Stimulated activated effector memory CD8-positive, alpha-beta T cell treated with anti-CD3 and anti-CD28 coated beads, Interleukin-12 subunit alpha, Interleukin-12 subunit beta, amount 100 ng/mL, for 72 hours (primary cell): ENCODE results near the gene SULT1A3.
"Not testable (repeated sequence)": the region's sequence is repeated elsewhere in the genome, so short reads cannot be mapped to it uniquely, and the experiment has no call there.

Experiments
- ATAC-seq: fragments of 150-1000 bp; cut with Tn5 transposase; 2 replicates; pipeline ENCODE4 v1.10.0; 2021
- DNase-seq, 2 donors: peaks; one replicate each; pipeline ENCODE4 v3.0.0; 2021 to 2022; ENCODE audit warnings: low spot score in 2 of 2
- H3K27ac Mint-ChIP-seq: one replicate; pipeline ENCODE4 v1.8.0; 2022; ENCODE audit warnings: mild to moderate bottlenecking, mixed read lengths
- H3K36me3 Mint-ChIP-seq: one replicate; pipeline ENCODE4 v1.8.0; 2022; ENCODE audit warnings: mild to moderate bottlenecking, mixed read lengths
- H3K4me1 Mint-ChIP-seq: one replicate; pipeline ENCODE4 v1.8.0; 2022; ENCODE audit warnings: mixed read lengths
- H3K4me3 Mint-ChIP-seq: one replicate; pipeline ENCODE4 v1.8.0; 2022; ENCODE audit warnings: mild to moderate bottlenecking, mixed read lengths
- H3K9me3 Mint-ChIP-seq: one replicate; pipeline ENCODE4 v1.8.0; 2022; ENCODE audit warnings: mixed read lengths

The SULT1A3 gene

GRCh38 chr16:30199049-30199448 lies at the start of gene SULT1A3:
Gene SULT1A3, plus strand, starts transcription at chr16:30199255. Its CDS starts 1,474 bp downstream, at chr16:30200729.
- H3K4me1 Mint-ChIP-seq, H3K9me3 Mint-ChIP-seq, H3K27ac Mint-ChIP-seq, DNase-seq, H3K36me3 Mint-ChIP-seq, H3K4me3 Mint-ChIP-seq, ATAC-seq: not testable (repeated sequence)

DNA sequence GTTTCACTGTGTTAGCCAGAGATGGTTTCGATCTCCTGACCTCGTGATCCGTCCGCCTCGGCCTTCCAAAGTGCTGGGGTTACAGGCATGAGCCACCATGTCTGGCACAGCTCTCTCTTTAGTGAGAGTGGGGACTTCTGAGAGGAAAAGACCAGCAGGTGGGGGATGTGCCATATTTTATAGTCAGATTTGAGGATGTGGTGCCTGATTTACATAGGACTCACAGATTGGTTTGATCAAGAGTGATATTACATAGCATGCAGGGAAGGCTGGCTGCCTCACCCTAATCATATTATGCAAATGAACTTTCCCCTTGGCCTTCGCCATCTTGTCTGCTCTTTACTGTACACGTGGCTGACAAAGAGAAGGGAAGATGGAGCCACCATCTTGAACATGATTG lies 48.0 kb upstream of the SULT1A3 start:
- no peaks in the 10 kb centered on the region for H3K4me1 Mint-ChIP-seq
- H3K36me3 Mint-ChIP-seq = no peaks in the 10 kb centered on the region
- DNase-seq (no peak), ATAC-seq (no peak)
- no peak overlapping the region for H3K4me3 Mint-ChIP-seq
- H3K27ac Mint-ChIP-seq = no peak overlapping the region
- peaks cover 6% of the 10 kb centered on the region for H3K9me3 Mint-ChIP-seq

GRCh38 chr16:30152517-30152916 lies 46.5 kb upstream of the SULT1A3 start:
- no peak overlapping the region for H3K4me3 Mint-ChIP-seq
- no peaks in the 10 kb centered on the region for H3K36me3 Mint-ChIP-seq
- no peak for DNase-seq
- H3K27ac Mint-ChIP-seq = no peak overlapping the region
- no peaks in the 10 kb centered on the region for H3K4me1 Mint-ChIP-seq
- no peak for ATAC-seq
- H3K9me3 Mint-ChIP-seq = peaks cover 6% of the 10 kb centered on the region

GRCh38 chr16:30155188-30155587 lies 43.9 kb upstream of the SULT1A3 start:
- Mint-ChIP-seq H3K9me3 (no peaks in the 10 kb centered on the region), H3K4me1 (no peaks in the 10 kb centered on the region), H3K4me3 (no peak overlapping the region), H3K27ac (no peak overlapping the region), H3K36me3 (no peaks in the 10 kb centered on the region)
- ATAC-seq (no peak), DNase-seq (no peak)

GRCh38 chr16:30157214-30157613 lies 41.8 kb upstream of the SULT1A3 start:
- H3K4me3 Mint-ChIP-seq = no peak overlapping the region
- DNase-seq = no peak
- no peak overlapping the region for H3K27ac Mint-ChIP-seq
- H3K4me1 Mint-ChIP-seq = no peaks in the 10 kb centered on the region
- no peaks in the 10 kb centered on the region for H3K9me3 Mint-ChIP-seq
- ATAC-seq = no peak
- no peaks in the 10 kb centered on the region for H3K36me3 Mint-ChIP-seq

DNA sequence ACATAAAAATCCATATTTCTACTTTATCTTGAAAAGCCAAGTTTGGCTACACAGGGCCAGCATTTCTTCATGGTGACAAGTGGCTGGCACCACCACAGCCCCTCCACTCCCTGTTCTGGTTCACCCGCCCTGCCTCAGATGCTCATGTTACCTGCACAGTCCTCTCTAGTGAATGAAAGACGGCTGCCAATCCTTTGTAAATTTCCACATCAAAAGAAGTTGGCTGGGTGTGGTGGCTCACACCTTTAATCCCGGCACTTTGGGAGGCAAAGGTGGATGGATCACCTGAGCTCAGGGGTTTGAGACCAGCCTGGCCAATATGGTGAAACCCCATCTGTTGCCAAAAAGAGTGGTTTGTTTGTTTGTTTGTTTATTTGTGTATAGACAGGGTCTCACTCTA lies 35.5 kb upstream of the SULT1A3 start:
- no peak for ATAC-seq
- DNase-seq = no peak
- H3K27ac Mint-ChIP-seq = no peak overlapping the region

GRCh38 chr16:30166202-30166902 lies 32.7 kb upstream of the SULT1A3 start:
- Mint-ChIP-seq H3K27ac (peak overlapping the region; percentile 29), H3K4me3 (no peak overlapping the region), H3K36me3 (no peaks in the 10 kb centered on the region), H3K4me1 (peaks cover 20% of the 10 kb centered on the region), H3K9me3 (no peaks in the 10 kb centered on the region)
- ATAC-seq (peak; percentile 65), DNase-seq (no peak)

More for the DNA sequence above, 35.5 kb upstream of the SULT1A3 start:
- H3K9me3 Mint-ChIP-seq = no peaks in the 10 kb centered on the region
- peaks cover 20% of the 10 kb centered on the region for H3K4me1 Mint-ChIP-seq
- H3K36me3 Mint-ChIP-seq = no peaks in the 10 kb centered on the region
- H3K4me3 Mint-ChIP-seq = no peak overlapping the region

DNA sequence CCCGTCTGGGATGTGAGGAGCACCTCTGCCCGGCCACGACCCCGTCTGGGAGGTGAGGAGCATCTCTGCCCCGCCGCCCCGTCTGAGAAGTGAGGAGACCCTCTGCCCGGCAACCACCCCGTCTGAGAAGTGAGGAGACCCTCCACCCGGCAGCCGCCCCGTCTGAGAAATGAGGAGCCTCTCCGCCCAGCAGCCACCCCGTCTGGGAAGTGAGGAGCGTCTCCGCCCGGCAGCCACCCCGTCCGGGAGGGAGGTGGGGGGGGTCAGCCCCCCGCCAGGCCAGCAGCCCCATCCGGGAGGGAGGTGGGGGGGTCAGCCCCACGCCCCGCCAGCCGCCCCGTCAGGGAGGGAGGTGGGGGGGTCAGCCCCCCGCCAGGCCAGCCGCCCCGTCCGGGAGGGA lies 30.3 kb upstream of the SULT1A3 start:
- H3K4me1 Mint-ChIP-seq = peaks cover 20% of the 10 kb centered on the region
- not testable (repeated sequence) for ATAC-seq, H3K27ac Mint-ChIP-seq, H3K9me3 Mint-ChIP-seq, DNase-seq, H3K36me3 Mint-ChIP-seq, H3K4me3 Mint-ChIP-seq

- not testable (repeated sequence) for H3K4me3 Mint-ChIP-seq, H3K27ac Mint-ChIP-seq, H3K9me3 Mint-ChIP-seq, H3K36me3 Mint-ChIP-seq, DNase-seq, ATAC-seq
- H3K4me1 Mint-ChIP-seq = peaks cover 20% of the 10 kb centered on the region
These were observed 29.6 kb upstream of the SULT1A3 start for GRCh38 chr16:30169416-30169815.

- not testable (repeated sequence) for DNase-seq, ATAC-seq, H3K4me3 Mint-ChIP-seq, H3K36me3 Mint-ChIP-seq, H3K27ac Mint-ChIP-seq, H3K9me3 Mint-ChIP-seq
- H3K4me1 Mint-ChIP-seq = peaks cover 14% of the 10 kb centered on the region
These were observed 28.9 kb upstream of the SULT1A3 start for GRCh38 chr16:30170145-30170544.

GRCh38 chr16:30173054-30173453 lies 26.0 kb upstream of the SULT1A3 start:
- no peaks in the 10 kb centered on the region for H3K9me3 Mint-ChIP-seq
- no peaks in the 10 kb centered on the region for H3K36me3 Mint-ChIP-seq
- H3K4me1 Mint-ChIP-seq = no peaks in the 10 kb centered on the region
- no peak overlapping the region for H3K4me3 Mint-ChIP-seq
- H3K27ac Mint-ChIP-seq = no peak overlapping the region
- DNase-seq (no peak), ATAC-seq (no peak)

- not testable (repeated sequence) for DNase-seq
These were observed 22.2 kb upstream of the SULT1A3 start for GRCh38 chr16:30176876-30177275.

DNA sequence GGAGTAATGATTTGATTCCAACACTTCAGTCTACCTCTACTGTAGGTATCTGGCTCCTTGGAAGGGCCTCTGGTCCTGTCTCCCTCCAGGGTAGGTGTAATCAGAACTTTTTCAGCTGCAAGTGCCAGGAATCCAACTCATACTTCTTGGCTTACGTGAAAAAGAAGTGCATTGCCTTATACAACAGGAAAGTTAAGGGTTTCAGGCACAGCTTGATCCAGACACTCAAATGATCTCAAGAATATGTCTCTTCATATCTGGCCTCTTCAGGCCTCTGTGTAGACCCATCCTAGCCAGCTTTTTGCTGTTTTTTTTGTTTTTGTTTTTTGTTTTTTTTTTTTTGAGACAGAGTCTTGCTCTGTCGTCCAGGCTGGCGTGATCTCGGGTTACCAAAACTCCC lies 19.9 kb upstream of the SULT1A3 start:
- no peak overlapping the region for H3K27ac Mint-ChIP-seq
- H3K4me1 Mint-ChIP-seq = peaks cover 14% of the 10 kb centered on the region
- H3K36me3 Mint-ChIP-seq = peaks cover 21% of the 10 kb centered on the region
- H3K4me3 Mint-ChIP-seq = no peak overlapping the region
- ATAC-seq = no peak
- no peak for DNase-seq
- H3K9me3 Mint-ChIP-seq = no peaks in the 10 kb centered on the region

More at GRCh38 chr16:30176876-30177275, 22.2 kb upstream of the SULT1A3 start:
- not testable (repeated sequence) for ATAC-seq, H3K4me3 Mint-ChIP-seq, H3K4me1 Mint-ChIP-seq, H3K36me3 Mint-ChIP-seq, H3K9me3 Mint-ChIP-seq, H3K27ac Mint-ChIP-seq

DNA sequence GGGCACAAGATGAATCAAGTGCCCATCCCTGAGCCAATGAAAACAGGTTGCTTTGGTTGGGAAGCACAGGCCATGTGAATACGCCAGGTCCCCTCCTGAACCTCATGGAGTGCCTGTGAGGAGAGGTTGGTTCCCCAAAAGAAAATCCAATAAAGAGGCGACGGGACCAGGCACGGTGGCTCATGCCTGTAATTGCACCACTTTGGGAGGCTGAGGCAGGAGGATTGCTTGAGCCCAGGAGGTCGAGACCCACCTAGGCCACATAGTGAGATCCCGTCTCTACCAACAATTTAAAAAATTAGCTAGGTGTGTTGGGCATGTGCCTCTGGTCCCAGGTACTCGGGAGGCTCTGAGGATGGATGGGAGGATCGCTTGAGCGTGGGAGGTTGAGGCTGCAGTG lies 19.1 kb upstream of the SULT1A3 start:
- Mint-ChIP-seq H3K9me3 (no peaks in the 10 kb centered on the region), H3K36me3 (peaks cover 29% of the 10 kb centered on the region), H3K4me3 (no peak overlapping the region), H3K4me1 (peaks cover 19% of the 10 kb centered on the region), H3K27ac (no peak overlapping the region)
- ATAC-seq (no peak), DNase-seq (no peak)

DNA sequence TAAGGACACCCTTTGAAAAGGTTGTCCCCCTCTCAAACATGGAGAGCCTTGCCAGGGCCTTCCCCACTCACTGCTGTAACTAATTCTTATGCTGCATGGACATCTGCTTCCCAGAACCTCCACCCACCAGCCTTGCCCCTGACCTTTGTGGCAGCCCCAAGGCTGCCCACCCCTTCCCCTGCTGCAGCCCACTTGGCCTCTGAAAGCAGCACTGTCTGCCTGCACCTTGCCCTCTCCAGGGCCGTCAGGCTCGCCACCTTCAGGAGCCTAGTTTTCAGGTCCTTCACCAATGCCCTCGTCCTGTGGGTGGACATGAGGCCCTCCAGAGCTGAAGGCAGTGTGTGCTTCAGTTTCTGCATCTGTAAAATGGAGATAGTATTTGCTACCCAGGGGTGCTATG lies 18.3 kb upstream of the SULT1A3 start:
- Mint-ChIP-seq H3K36me3 (peaks cover 37% of the 10 kb centered on the region), H3K9me3 (no peaks in the 10 kb centered on the region), H3K4me1 (peaks cover 23% of the 10 kb centered on the region), H3K27ac (peak overlapping the region; percentile 69), H3K4me3 (no peak overlapping the region)
- DNase-seq (no peak), ATAC-seq (no peak)

- no peaks in the 10 kb centered on the region for H3K9me3 Mint-ChIP-seq
- H3K4me3 Mint-ChIP-seq = peak within 1 kb of the TSS; percentile 97
- DNase-seq = peak; percentile 81 to 94
- peak; percentile 68 for ATAC-seq
- peaks cover 49% of the 10 kb centered on the region for H3K4me1 Mint-ChIP-seq
- peak within 1 kb of the TSS; percentile 98 for H3K27ac Mint-ChIP-seq
- H3K36me3 Mint-ChIP-seq = peaks cover 64% of the 10 kb centered on the region
These were observed 15.6 kb upstream of the SULT1A3 start, which contains the start of gene CORO1A for GRCh38 chr16:30183233-30184095. Gene CORO1A, plus strand, starts transcription at chr16:30183602. Its CDS starts 1,608 bp downstream, at chr16:30185210.
